GOT3 (cell line): ENCODE results near the gene SSBP4.

Source experiments
- DNase-seq: peaks from one replicate; lab custom pipeline; 2025; ENCODE audit warnings: mixed read lengths; lab: John Stamatoyannopoulos, UW

The SSBP4 gene

DNA sequence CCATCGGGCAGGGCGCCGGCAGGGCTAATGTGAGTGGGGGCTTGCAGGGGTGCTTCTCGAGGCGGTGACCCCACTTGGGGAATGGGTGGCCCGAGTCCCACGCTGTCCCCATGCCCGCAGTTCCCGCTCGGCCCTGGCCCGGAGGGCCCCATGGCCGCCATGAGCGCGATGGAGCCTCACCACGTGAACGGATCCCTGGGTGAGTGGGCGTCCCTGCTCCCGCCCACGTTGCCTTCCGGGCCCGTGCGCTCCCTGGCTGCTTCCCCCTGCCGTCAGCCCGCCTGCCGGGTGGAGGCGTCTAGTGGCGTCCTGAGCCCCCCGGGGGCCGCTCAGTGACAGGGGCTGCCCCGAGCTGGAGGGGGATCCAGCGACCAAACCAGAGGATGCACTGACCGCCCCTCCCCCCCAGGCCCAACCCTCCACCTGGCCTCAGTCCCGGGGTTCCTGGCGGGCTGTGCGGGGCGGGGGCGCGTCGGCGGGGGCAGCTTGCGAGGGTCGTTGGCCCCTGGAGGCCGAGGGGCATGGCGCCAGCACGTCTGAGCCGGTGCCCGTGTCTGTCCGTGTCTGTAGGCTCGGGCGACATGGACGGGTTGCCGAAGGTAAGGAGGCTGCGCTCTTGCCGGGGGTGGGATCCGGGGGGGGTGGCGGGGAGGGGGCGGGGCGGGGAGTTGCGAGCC is 14.0 kb downstream of the SSBP4 start:
- no peak for DNase-seq

GRCh38 chr19:18433735-18434398 is 14.7 kb downstream of the SSBP4 start:
- no peak for DNase-seq

DNA sequence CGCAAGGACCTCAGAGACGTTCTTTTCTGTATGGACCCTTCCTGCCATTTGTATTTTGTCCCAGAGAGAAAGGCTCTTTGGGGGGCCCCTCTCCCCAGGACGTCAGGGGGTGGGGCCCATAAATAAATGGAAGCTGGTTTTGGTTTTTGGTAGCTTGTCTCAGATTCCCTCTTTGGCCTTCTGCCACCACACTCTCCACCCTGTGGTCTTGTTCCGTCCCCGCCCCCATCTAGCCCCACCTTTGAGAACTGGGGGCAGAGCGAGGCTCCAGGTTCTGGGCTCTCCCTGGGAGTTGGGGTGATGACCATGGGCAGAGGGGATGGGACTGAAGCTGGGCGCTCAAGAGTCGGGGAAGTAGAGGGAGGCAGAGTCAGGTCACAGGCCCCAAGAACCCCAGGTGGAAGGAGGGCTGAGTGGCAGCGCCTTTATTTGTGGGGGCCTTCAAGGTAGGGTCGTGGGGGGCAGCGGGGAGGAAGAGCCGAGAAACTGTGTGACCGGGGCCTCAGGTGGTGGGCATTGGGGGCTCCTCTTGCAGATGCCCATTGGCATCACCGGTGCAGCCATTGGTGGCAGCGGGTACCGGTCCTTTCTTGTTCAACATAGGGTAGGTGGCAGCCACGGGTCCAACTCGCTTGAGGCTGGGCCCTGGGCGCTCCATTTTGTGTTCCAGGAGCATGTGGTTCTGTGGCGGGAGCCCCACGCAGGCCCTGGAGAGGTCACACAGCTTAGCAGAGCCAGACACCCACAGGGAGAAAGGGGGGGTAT is 15.4 kb downstream of the SSBP4 start:
- DNase-seq: no peak

GRCh38 chr19:18435178-18435841 is 16.1 kb downstream of the SSBP4 start:
- no peak for DNase-seq

DNA sequence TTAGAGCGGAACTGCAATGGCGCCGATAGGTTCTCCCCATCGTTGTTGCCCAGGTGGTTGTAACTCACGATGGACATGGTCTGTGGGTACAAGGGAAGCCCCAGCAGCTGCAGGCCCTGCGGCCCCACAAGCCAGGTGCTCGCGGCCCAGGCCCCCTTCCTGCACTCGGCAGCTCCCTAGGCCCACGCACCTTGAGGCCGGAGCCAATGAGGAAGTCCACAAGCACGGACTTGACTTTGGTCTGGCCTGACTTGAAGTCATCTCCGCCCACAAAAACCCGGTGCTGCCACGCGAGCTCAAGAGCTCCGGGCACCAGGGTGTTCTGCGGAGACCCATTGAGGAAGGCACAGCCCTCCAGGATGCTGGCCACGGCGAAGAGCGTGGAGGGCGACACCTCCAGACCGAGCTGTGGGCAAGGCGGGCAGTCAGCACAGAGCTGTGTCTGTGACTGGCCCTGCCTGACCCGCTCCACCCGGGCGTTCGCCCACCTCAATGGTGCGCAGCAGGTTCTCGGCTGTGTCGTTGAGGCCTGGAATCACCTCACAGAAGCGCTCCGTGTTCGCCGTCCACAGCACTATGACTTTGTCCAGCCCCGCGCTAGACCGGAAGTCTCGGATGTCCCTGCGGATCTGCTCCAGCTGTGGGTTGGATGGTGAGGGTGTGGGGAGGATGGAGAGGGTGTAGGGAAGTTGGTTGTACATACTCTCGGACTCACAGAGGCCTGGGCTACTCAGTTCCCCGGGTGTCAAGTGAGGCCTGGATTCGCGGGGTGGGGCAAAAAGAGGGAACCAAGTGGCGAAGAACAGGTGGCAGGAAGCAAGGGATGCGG is 16.9 kb downstream of the SSBP4 start:
- no peak for DNase-seq

DNA sequence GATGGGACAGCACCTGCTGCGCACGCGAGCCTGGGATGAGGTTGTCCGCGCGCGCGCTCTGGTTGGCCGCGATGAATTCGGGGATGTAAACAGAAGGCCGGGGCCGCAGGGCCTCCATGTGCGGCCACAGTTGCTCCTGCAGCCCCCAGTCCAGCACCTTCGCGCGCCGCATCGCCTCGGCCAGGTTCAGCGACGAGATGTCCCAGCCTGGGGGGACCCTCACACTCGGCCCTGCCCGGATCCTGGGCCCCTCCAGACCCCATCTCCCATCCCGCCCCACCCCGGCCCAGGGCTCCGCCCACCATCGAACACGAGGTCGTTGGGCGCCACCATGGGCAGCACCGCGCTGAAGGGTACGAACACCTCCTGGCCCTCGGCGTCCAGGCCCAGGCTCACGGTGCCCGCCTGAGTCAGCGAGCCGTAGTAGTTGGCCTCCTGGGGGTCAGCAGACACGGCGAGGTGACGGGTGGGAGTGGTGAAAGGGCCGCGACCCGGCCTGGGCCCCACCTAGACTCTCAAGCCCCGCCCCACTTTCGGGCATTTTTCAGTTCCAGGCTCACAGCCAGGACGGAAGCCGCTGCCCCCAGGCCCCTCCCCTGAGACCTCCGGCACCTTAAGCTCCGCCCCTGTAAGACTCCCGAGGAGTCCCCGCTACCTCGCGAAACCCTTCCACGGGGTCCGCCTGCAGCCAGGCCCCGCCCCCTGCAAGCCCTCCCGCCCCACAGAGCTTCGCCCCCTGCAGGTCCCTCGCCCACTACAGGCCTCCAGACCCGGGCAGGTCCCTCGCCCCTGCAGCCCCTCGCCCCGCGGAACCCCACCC is 17.7 kb downstream of the SSBP4 start:
- no peak for DNase-seq

GRCh38 chr19:18437491-18438330 is 18.5 kb downstream of the SSBP4 start, which contains the start of gene ISYNA1:
Gene ISYNA1 (minus strand): TSS chr19:18438133. CDS start chr19:18437979, 154 bp downstream.
- no peak for DNase-seq

DNA sequence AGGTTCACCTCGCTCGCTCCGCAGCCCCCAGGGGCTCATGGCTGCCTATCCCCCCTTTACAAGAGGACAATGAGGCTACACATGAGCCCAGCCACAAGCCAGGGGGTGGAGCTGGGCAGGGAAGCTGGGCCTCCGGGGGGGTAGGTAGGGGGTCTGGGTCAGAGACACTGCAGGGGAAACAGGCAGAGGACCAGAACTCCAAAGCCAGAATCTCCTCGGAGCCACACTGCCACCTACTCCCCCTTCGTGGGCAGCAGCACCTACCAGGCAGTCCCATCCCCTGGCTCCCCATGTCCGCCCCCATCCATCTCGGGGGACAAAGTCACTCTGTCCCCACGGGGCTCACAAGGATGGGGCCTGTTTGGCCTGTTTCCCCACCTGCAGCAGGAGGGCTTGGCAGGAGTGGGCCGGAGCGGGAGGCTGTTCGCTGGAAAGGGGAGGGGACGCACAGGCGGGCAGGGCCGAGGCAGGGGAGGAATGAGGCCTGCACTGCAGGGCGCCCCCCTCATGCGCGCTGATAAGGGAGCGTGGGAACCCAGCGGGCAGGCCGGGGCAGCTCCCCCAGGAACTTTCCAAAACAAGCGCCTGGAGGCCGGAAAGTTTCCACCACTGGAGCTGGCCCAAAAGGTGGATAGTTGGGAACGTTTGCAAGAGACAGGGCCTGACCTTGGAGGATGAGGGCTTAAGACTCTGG is 19.3 kb downstream of the SSBP4 start:
- DNase-seq: no peak

- no peak for DNase-seq
Observed at GRCh38 chr19:18439025-18439909, 20.1 kb downstream of the SSBP4 start.

DNA sequence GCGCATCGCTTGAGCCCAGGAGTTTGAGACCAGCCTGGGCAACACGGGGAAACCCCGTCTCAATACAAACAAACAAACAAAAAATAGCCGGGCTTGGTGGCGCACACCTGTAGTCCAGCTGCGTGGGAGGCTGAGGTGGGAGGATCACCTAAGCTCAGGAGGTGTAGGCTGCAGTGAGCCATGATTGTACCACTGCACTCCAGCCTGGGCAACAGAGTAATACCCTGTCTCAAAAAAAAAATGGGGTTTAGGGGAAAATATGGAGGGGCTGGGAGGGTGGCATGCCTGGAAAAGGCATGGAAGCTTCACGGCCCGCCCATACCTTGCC is 20.7 kb downstream of the SSBP4 start:
- DNase-seq: no peak

DNA sequence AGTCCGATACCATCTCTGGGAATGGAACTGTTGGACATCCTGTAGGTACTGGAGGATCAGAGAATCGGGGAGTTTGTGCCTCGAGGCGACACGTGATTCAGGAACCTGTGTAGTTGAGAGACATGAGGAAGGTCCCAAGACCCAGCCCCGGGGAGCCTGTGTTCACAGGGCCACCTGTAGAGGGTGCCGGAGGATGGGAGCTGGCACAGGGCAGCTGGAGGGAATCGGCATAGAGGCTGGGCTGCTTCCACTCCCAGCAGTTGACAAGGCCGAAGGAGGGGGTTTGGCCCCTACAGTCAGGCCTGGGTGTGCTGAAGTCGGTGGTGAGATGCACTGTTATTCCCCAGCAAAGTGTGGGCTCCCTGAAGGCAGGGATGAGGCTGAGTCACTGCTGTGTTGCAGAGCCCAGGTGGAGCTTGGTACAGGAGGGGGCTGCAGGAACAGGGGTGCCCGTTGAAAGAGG is 21.2 kb downstream of the SSBP4 start:
- no peak for DNase-seq

DNA sequence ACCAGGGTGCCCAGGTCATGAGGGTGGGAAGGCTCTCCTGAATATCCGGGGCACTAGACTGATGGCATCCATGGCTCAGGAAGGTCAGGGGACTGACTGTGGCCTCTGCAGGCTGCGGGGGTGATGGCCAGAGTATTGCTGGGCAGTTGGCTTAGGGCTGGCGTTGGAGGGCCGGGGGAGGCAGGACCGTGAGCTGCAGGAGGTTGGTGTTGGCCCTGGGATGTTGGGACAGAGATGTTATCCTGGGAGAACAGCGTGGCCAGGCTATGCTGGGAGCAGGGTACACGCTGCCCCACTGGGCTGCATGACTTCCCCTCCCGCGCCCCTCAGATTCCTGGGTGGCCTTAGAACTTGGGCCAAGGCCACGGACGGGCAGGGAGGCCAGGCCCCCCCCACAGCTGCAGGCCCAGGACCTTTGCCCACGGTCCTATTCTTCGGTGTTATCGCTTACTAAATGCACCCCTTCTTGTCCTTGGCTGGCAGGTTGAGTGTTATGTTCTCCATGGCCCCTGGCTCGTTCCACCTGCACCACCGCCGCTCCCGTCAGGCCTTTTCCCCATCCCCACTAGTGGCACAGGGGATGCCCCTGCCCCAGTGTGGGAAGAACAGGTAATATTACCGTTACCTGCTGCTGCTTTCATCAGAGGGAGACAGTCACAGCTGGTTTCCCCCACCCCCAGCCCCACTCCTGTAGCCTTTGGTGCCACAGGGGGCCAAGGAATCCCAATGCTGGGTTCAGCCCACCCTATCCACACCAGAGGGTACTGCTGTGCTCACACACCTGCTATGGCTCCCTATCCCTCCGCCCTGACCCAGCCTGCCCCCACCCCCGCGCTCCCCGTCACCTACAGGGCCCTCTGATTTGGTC is 22.0 kb downstream of the SSBP4 start:
- no peak for DNase-seq

- DNase-seq: no peak
Observed at GRCh38 chr19:18441804-18442788, 22.9 kb downstream of the SSBP4 start.

DNA sequence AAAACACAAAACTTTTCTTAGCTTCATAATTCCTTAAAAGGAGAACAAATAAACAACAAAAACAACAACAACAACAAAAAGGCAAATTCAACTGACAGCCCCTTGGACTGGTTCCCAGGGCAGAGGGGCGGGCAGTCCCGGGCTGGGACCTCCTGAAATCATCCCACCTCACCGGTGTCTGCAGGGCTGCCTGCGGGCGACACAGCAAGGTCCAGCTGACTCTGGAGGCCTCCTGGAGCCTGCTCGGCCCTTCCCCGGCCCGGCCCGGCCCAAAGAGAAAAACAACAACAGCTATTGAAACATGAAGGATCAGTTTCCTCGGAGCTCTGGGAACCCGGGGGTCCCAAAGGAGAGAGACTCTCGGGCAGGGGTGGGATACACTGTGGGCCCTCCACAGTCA is 23.7 kb downstream of the SSBP4 start:
- DNase-seq: no peak

GRCh38 chr19:18443406-18443805 is 24.2 kb downstream of the SSBP4 start:
- no peak for DNase-seq

- DNase-seq: no peak
Observed at GRCh38 chr19:18443831-18444230, 24.6 kb downstream of the SSBP4 start.
